Aorta (tissue), 5 donors: Measurements from ENCODE around the gene DNAJB14. TPM values are rescaled to one million over a fixed set of nuclear protein-coding genes. Genes with fewer than 3 reads are reported as not detected.

Experiments used
- ATAC-seq: fragments of 200-7000 bp; cut with Tn5 transposase; one replicate; pipeline ENCODE4 v1.9.1; 2022; ENCODE audit warnings: moderate library complexity; ENCODE audit not compliant: low FRiP score
- DNase-seq, 2 donors: peaks; one replicate each; pipeline ENCODE4 v3.0.0-alpha.2; 2020
- H3K27ac ChIP-seq, 2 donors: one replicate each; pipeline ENCODE4 v1.5.1; 2013; ENCODE audit warnings: low read length in 2 of 2, mild to moderate bottlenecking in 2 of 2, moderate library complexity in 2 of 2, control low read depth in 1 of 2, inconsistent platforms in 1 of 2, low read depth in 1 of 2
- H3K27me3 ChIP-seq, 2 donors: one replicate each; pipeline ENCODE4 v1.6.1; 2013; ENCODE audit warnings: control low read depth in 1 of 2, low read length in 1 of 2, mild to moderate bottlenecking in 1 of 2, moderate library complexity in 1 of 2; ENCODE audit not compliant: insufficient read depth in 2 of 2, control insufficient read depth in 1 of 2
- H3K36me3 ChIP-seq, 2 donors: one replicate each; pipeline ENCODE4 v1.6.1; 2013; ENCODE audit warnings: control low read depth in 1 of 2, low read length in 1 of 2, mild to moderate bottlenecking in 1 of 2; ENCODE audit not compliant: insufficient read depth in 2 of 2, control insufficient read depth in 1 of 2
- H3K4me1 ChIP-seq, 2 donors: one replicate each; pipeline ENCODE4 v1.6.1; 2013; ENCODE audit warnings: low read length in 2 of 2, control low read depth in 1 of 2, mild to moderate bottlenecking in 1 of 2, moderate library complexity in 1 of 2; ENCODE audit not compliant: insufficient read depth in 2 of 2, control insufficient read depth in 1 of 2
- H3K4me3 ChIP-seq, 2 donors: one replicate each; pipeline ENCODE4 v1.5.1; 2013; ENCODE audit warnings: low read length in 2 of 2, control low read depth in 1 of 2, mild to moderate bottlenecking in 1 of 2
- H3K9me3 ChIP-seq: one replicate; pipeline ENCODE4 v1.6.1; 2013; ENCODE audit warnings: mild to moderate bottlenecking, low read length; ENCODE audit not compliant: control insufficient read depth
- WGBS, 2 donors: extraction: QIAGEN DNeasy Blood & Tissue Kit; methylation state at CpG; one replicate each; pipeline ENCODE4 v1.1.7; 2013; 5-methylcytosine and 5-hydroxymethylcytosine counted together
- intact Hi-C, 2 donors: fragments of 100-400 bp; cut with DNase I; formaldehyde crosslinking; loops; one replicate each; pipeline versions ENCODE4 v1.14.2 to v1.15.0; 2022
- polyA plus RNA-seq, 2 donors: library from polyadenylated mRNA; stranded (reverse); fragments of 200-250 nt; gene quantifications; one replicate each; pipeline ENCODE4 v1.2.3, GENCODE V29; 2013
- total RNA-seq, 2 donors: library from RNA; stranded (reverse); fragmentation: NEBNext Ultra II Directional; extraction: Animal tissue kit (Norgen Biotek cat#: 25700); gene quantifications; one replicate each; pipeline ENCODE4 v1.2.1, GENCODE V29; 2021
- donor health status: healthy with polysubstance abuse.
- donor health status: Bipolar disorder and iron deficiency.
- donor health status: DM: no; HTN: no; CAD: no.
- donor health status: DM: no; HTN: no; CAD: no.
- donor health status: DM: yes; HTN: yes; CAD: no.

DNAJB14 gene
- total and polyA plus RNA-seq, 4 donors, result 12.4 to 58.6 (median 36.0) TPM

- no peaks in the 10 kb centered on the region for H3K36me3 ChIP-seq
- no peak for ATAC-seq
- DNase-seq, result no peak
- H3K27ac ChIP-seq, result no peak overlapping the region
- intact Hi-C loops, result loop anchor here (5.0 kb wide), 2 partner anchors 56 to 329 kb away; partner anchors contain the start of genes DNAJB14 (in 2 of the 2) and TRMT10A (in 1 of the 2)
- H3K4me3 ChIP-seq, result no peak overlapping the region
- peaks cover 0 to 4% of the 10 kb centered on the region in 2 donors for H3K4me1 ChIP-seq
- WGBS, 2 donors, result 64 to 66% methylated on average over 2 of the region's 2 CpGs
- no peaks in the 10 kb centered on the region for H3K9me3 ChIP-seq
- H3K27me3 ChIP-seq, result no peaks in the 10 kb centered on the region
These were observed 55.1 kb downstream of the DNAJB14 start for GRCh38 chr4:99891351-99891750.

DNA sequence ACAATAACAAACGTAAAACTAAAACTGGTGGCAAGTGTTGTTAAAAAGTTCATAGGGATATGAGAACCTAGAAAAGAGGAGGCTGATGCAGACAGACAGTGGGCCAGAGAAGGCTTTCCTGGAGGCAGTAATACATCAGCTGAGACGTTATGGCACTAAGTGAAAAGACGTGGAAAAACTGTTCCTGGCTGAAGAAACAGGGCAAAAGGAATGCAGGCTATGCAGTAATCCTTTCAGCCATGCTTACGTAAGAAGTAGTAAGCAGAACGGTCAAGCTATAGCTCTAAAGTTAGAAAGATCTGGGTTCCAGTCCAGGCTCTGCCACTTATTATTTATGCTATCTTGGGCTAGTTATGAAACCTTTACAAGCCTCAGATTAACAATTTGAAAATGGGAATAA, 58.6 kb downstream of the DNAJB14 start:
- Histone ChIP-seq H3K4me3 (no peak overlapping the region), H3K36me3 (no peaks in the 10 kb centered on the region), H3K4me1 (no peaks in the 10 kb centered on the region), H3K27ac (no peak overlapping the region), H3K27me3 (no peaks in the 10 kb centered on the region), H3K9me3 (no peaks in the 10 kb centered on the region)
- DNase-seq (no peak), ATAC-seq (no peak)
- 15 to 16% methylated on average over 5 of the region's 5 CpGs for WGBS, 2 donors
- intact Hi-C loops, result loop anchor here (5.0 to 10.0 kb wide), 2 partner anchors 83 to 326 kb away; partner anchors contain the start of gene TRMT10A (in 1 of the 2)

DNA sequence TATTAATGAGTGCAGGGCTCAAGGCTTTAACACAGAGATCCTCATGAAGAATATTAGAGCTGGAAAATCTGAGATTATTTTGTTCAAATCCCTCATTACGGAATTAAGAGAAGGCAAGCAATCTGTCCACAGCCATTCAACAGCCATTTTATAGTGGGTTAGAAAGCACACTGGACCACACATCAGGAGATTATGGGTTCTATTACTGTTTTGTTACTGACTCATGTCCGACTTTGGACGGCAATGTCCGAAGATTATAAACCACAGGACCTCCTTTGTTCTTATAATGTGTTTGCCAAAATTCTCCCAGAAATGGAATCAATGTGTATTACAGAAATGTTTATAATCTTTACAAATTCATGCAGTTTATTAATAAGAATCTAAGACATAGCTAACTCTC, 60.3 kb downstream of the DNAJB14 start:
- no peak overlapping the region for H3K4me3 ChIP-seq
- no peaks in the 10 kb centered on the region for H3K36me3 ChIP-seq
- H3K27me3 ChIP-seq, result no peaks in the 10 kb centered on the region
- DNase-seq, result no peak
- no peak for ATAC-seq
- 52 to 57% methylated on average over 4 of the region's 4 CpGs for WGBS, 2 donors
- intact Hi-C loops, result loop anchor here (5.0 to 10.0 kb wide), 2 partner anchors 81 to 324 kb away; partner anchors contain the start of gene TRMT10A (in 1 of the 2)
- H3K9me3 ChIP-seq, result no peaks in the 10 kb centered on the region
- no peaks in the 10 kb centered on the region for H3K4me1 ChIP-seq
- no peak overlapping the region for H3K27ac ChIP-seq

DNA sequence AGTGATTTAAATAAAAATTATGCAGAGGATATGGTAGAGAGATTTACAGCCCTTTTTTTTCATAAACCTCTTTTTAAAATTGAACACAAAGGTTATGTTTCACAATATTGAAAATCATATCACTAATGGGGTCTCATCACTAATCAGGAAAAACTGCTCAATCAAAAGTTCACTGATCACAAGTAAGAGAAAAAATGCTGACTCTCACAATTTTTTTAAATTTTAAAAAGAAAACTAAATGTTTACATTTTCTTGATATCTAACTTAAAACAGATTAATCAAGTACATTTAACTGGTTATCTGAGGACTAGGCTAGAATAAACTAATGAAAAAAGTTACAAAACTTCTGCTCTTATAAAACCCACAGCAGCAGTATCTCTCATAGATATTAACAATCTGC, 60.7 kb downstream of the DNAJB14 start:
- Histone ChIP-seq H3K9me3 (no peaks in the 10 kb centered on the region), H3K27ac (no peak overlapping the region), H3K4me3 (no peak overlapping the region), H3K27me3 (no peaks in the 10 kb centered on the region), H3K4me1 (no peaks in the 10 kb centered on the region), H3K36me3 (peaks cover 0 to 2% of the 10 kb centered on the region in 2 donors)
- ATAC-seq (no peak), DNase-seq (no peak)
- intact Hi-C loops, result loop anchor here (5.0 to 10.0 kb wide), 2 partner anchors 81 to 323 kb away; partner anchors contain the start of gene TRMT10A (in 1 of the 2)

DNA sequence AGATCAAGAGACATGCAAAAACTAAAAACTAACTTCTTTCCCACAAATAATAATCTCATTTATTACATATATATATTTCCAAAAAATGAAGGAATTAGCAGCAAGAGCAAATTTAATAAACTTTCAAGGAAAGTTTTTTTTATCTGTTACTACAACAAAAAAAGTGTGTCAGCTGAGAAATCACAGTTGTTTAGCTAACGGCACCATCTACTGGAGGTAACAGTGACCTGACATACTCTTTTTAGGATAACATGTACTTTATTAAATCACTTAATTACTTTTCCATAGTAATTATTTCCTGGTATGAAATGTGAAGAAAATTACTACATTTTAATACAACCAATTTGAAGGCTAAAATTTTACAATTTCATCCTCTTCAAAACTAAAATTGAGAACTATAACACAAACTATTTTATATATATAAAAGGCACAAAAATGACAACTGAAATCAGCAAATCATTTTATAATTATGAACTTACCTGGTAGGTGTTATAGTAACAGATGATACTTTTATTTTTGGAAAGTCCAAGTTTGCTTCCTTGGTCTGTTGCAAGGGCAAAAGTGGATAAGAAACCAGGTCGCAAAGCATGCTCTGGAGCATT, 61.3 kb downstream of the DNAJB14 start:
- DNase-seq, result no peak
- Histone ChIP-seq H3K27ac (no peak overlapping the region), H3K9me3 (no peaks in the 10 kb centered on the region), H3K4me3 (no peak overlapping the region), H3K36me3 (peaks cover 2 to 5% of the 10 kb centered on the region in 2 donors), H3K4me1 (no peaks in the 10 kb centered on the region), H3K27me3 (no peaks in the 10 kb centered on the region)
- intact Hi-C loops, result loop anchor here (5.0 to 10.0 kb wide), 2 partner anchors 80 to 323 kb away; partner anchors contain the start of gene TRMT10A (in 1 of the 2)
- 52 to 57% methylated on average over 2 of the region's 2 CpGs for WGBS, 2 donors
- ATAC-seq, result no peak

DNA sequence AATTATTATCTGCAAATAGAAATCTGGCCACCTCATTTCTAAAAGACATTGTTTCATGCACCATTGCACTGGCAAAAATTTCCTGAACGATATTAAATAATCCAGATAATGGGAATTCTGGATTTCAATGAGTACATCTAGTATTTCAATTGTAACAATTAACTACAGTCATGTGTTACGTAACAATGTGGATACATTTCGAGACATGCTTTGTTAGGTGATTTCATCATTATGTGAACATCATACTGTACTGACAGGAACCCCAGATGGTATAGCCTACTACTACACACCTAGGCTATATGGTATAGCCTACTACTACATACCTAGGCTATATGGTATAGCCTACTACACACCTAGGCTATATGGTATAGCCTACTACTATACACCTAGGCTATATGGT, 67.0 kb downstream of the DNAJB14 start:
- Histone ChIP-seq H3K27ac (no peak overlapping the region), H3K4me3 (no peak overlapping the region), H3K27me3 (no peaks in the 10 kb centered on the region), H3K4me1 (no peaks in the 10 kb centered on the region), H3K9me3 (no peaks in the 10 kb centered on the region), H3K36me3 (peaks cover 5 to 6% of the 10 kb centered on the region in 2 donors)
- ATAC-seq, result no peak
- no peak for DNase-seq
- intact Hi-C loops, result no loop called here
- 89 to 93% methylated on average over 3 of the region's 3 CpGs for WGBS, 2 donors

GRCh38 chr4:99878604-99879003, 67.8 kb downstream of the DNAJB14 start:
- DNase-seq, result no peak
- Histone ChIP-seq H3K27me3 (no peaks in the 10 kb centered on the region), H3K4me1 (no peaks in the 10 kb centered on the region), H3K9me3 (no peaks in the 10 kb centered on the region), H3K4me3 (no peak overlapping the region), H3K27ac (no peak overlapping the region), H3K36me3 (peaks cover 5 to 6% of the 10 kb centered on the region in 2 donors)
- intact Hi-C loops, result no loop called here
- no peak for ATAC-seq

DNA sequence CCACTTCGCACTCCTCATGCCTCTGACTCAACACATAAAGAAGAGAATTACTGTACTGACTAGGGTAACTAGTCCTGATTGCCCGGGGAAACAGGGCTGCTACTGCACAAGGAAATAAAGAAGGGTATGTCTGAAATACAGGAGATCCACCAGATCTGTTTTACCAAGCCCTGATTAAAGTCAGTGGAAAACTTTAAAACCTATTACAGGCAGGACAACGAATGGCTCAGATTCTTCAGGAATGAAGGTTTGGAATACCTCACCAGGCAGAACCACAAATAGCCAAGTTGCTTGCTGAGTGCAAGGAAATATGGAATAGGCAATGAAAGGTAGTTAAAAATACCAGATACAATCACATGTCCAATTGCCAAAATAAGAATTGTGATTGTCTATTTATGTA, 69.5 kb downstream of the DNAJB14 start:
- no peaks in the 10 kb centered on the region for H3K4me1 ChIP-seq
- peaks cover 5 to 6% of the 10 kb centered on the region in 2 donors for H3K36me3 ChIP-seq
- no peak overlapping the region for H3K27ac ChIP-seq
- H3K9me3 ChIP-seq, result no peaks in the 10 kb centered on the region
- WGBS, 2 donors, result 65 to 74% methylated on average over 3 of the region's 3 CpGs
- H3K27me3 ChIP-seq, result no peaks in the 10 kb centered on the region
- ATAC-seq, result no peak
- DNase-seq, result no peak
- intact Hi-C loops, result no loop called here
- H3K4me3 ChIP-seq, result no peak overlapping the region

GRCh38 chr4:99875071-99875470, 71.3 kb downstream of the DNAJB14 start:
- ATAC-seq, result no peak
- no peak overlapping the region for H3K27ac ChIP-seq

More at GRCh38 chr4:99875071-99875470, 71.3 kb downstream of the DNAJB14 start:
- Histone ChIP-seq H3K4me1 (no peaks in the 10 kb centered on the region), H3K27me3 (no peaks in the 10 kb centered on the region), H3K36me3 (peaks cover under 1 to 3% of the 10 kb centered on the region in 2 donors), H3K4me3 (no peak overlapping the region), H3K9me3 (no peaks in the 10 kb centered on the region)
- intact Hi-C loops, result no loop called here
- no peak for DNase-seq
